ENCODE measurements around the gene CCDC12. TPM values are rescaled to one million over a fixed set of nuclear protein-coding genes. Genes with fewer than 3 reads are reported as not detected.

CCDC12 gene
- total and polyA plus RNA-seq, 2 of the 13 experiments (the other 11 are each of a cell fraction or from before 2014, with no cell fraction given): 30.1 to 49.5 TPM

DNA sequence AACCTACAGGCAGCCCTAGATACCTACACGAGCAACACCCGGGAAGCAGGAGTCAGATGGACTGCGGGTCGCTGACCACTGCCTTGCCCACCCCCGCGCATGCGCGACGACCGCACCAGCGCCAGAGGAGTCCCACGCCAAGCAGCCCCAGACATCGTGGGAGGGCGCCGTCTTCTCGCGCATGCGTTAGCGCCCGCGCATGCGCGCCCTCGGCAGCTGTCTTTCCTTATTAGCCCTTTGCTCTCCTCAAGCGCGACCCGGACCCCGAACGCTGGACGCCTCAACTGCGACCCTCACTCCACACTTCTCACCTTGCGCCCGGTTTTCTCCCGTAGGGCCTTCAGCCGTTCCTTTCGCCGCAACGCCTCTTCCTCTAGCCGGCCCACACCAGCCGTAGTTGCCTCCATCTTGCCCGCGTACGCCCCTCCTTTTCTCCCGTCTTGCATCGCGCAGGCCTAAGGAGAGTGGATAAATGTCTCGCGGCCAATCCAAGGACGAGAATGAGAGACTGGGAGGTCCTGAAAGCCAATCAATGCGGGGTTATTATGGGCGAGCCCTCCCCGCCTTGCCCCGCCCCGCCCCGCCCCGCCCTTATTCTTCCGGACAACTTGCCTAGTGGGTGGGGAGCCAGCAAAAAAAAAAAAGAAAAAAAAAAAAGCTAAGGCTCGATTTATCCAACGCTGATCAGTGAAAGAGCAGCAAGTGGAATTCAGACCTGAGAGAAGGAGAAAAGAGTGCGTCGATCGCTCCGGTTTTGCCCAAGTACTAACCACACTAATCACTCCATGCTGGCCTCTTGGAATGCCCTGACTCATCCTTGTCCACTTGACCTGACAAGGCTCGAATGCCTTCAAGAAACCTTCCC, at the start of gene CCDC12 (continued):
- no peak for TF ChIP-seq ZNF841 (CRISPR knock-in tag; IDR thresholded peaks at IDR 0.05; ENCODE audit: borderline replicate concordance)
- no peak for TF ChIP-seq ATF1 (CRISPR knock-in tag; IDR thresholded peaks at IDR 0.05)
- TF ChIP-seq ZNF296 (CRISPR knock-in tag; conservative IDR thresholded peaks at IDR 0.05): peak; percentile 94
- no peak for TF ChIP-seq ZNF383 (CRISPR knock-in tag; IDR thresholded peaks at IDR 0.05; ENCODE audit: borderline replicate concordance)
- peak; percentile 71; the same call in 1 of the 2 replicates for TF ChIP-seq YEATS4 (CRISPR knock-in tag; IDR thresholded peaks at IDR 0.05; ENCODE audit: borderline replicate concordance)
- TF ChIP-seq RCOR2 (CRISPR knock-in tag; IDR thresholded peaks at IDR 0.05): no peak
- no peak; the same call in 1 of the 2 replicates for TF ChIP-seq SMAD1 (CRISPR knock-in tag; IDR thresholded peaks at IDR 0.05; ENCODE audit: borderline replicate concordance, low read depth)
- TF ChIP-seq, protein P1, sequence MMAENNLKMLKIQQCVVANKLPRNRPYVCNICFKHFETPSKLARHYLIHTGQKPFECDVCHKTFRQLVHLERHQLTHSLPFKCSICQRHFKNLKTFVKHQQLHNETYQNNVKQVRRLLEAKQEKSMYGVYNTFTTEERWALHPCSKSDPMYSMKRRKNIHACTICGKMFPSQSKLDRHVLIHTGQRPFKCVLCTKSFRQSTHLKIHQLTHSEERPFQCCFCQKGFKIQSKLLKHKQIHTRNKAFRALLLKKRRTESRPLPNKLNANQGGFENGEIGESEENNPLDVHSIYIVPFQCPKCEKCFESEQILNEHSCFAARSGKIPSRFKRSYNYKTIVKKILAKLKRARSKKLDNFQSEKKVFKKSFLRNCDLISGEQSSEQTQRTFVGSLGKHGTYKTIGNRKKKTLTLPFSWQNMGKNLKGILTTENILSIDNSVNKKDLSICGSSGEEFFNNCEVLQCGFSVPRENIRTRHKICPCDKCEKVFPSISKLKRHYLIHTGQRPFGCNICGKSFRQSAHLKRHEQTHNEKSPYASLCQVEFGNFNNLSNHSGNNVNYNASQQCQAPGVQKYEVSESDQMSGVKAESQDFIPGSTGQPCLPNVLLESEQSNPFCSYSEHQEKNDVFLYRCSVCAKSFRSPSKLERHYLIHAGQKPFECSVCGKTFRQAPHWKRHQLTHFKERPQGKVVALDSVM (CRISPR knock-in tag; IDR thresholded peaks at IDR 0.05): no peak
- TF ChIP-seq, protein P2, sequence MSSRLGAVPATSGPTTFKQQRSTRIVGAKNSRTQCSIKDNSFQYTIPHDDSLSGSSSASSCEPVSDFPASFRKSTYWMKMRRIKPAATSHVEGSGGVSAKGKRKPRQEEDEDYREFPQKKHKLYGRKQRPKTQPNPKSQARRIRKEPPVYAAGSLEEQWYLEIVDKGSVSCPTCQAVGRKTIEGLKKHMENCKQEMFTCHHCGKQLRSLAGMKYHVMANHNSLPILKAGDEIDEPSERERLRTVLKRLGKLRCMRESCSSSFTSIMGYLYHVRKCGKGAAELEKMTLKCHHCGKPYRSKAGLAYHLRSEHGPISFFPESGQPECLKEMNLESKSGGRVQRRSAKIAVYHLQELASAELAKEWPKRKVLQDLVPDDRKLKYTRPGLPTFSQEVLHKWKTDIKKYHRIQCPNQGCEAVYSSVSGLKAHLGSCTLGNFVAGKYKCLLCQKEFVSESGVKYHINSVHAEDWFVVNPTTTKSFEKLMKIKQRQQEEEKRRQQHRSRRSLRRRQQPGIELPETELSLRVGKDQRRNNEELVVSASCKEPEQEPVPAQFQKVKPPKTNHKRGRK (CRISPR knock-in tag; IDR thresholded peaks at IDR 0.05): no peak
- TF ChIP-seq ZBTB8A (CRISPR knock-in tag; IDR thresholded peaks at IDR 0.05; ENCODE audit: borderline replicate concordance, low read depth): no peak
- TF ChIP-seq PTBP1 (IDR thresholded peaks at IDR 0.05; ENCODE audit: low read depth, low read length, poor library complexity, severe bottlenecking): no peak
- TF ChIP-seq ZNF569 (CRISPR knock-in tag; IDR thresholded peaks at IDR 0.05; ENCODE audit: borderline replicate concordance): no peak
- peak; percentile 19; the same call in 1 of the 2 replicates for TF ChIP-seq AHR (CRISPR knock-in tag; IDR thresholded peaks at IDR 0.05)
- TF ChIP-seq ZNF460 (CRISPR knock-in tag; IDR thresholded peaks at IDR 0.05; ENCODE audit: borderline replicate concordance): no peak
- TF ChIP-seq ZNF121 (CRISPR knock-in tag; IDR thresholded peaks at IDR 0.05): no peak
- peak; percentile 32; the same call in 1 of the 2 replicates for TF ChIP-seq CAMTA2 (CRISPR knock-in tag; IDR thresholded peaks at IDR 0.05; ENCODE audit: borderline replicate concordance)
- TF ChIP-seq ZFP36L2 (CRISPR knock-in tag; IDR thresholded peaks at IDR 0.05): no peak
- TF ChIP-seq EED (CRISPR knock-in tag; IDR thresholded peaks at IDR 0.05): peak; percentile 49; the same call in 1 of the 2 replicates
- TF ChIP-seq, protein P3, sequence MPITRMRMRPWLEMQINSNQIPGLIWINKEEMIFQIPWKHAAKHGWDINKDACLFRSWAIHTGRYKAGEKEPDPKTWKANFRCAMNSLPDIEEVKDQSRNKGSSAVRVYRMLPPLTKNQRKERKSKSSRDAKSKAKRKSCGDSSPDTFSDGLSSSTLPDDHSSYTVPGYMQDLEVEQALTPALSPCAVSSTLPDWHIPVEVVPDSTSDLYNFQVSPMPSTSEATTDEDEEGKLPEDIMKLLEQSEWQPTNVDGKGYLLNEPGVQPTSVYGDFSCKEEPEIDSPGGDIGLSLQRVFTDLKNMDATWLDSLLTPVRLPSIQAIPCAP (CRISPR knock-in tag; IDR thresholded peaks at IDR 0.05; ENCODE audit: low read depth): no peak
- TF ChIP-seq POGK (CRISPR knock-in tag; conservative IDR thresholded peaks at IDR 0.05): no peak
- no peak for TF ChIP-seq JUN (CRISPR knock-in tag; IDR thresholded peaks at IDR 0.05)
- TF ChIP-seq SOX5 (CRISPR knock-in tag; IDR thresholded peaks at IDR 0.05; ENCODE audit: borderline replicate concordance): no peak
- no peak for TF ChIP-seq GTF3A (CRISPR knock-in tag; conservative IDR thresholded peaks at IDR 0.05)
- no peak for TF ChIP-seq CCAR2 (optimal IDR thresholded peaks at IDR 0.05; ENCODE audit: low read depth, low read length)
